Measurements from ENCODE around the gene CD53. TPM values are rescaled to one million over a fixed set of nuclear protein-coding genes. Genes with fewer than 3 reads are reported as not detected.

CD53 gene
- total RNA-seq, 1 experiment from 2014 or later, result 0.15 TPM

GRCh38 chr1:110876748-110877341, 3.9 kb downstream of the CD53 start:
- no peak for DNase-seq (ENCODE audit: low read depth)

DNA sequence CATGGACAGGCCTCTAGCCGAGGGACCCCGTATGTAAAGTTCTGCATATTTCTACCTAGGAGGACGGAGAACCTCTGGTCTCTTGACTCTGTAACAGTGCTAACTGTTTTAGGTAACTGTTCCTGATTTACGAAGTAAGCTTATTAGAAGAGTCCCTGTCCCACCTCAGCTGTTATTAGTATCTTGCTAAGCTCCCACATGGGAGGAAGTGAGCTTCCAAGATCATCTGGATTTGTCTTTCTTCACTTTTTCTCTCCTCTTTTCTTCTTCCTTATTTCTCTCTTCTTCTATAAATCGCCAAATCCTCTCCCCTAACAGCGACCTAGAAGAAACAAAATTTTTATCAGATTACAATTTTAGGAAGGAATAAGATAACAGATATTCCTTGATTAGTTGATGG, 4.4 kb downstream of the CD53 start:
- DNase-seq (ENCODE audit: low read depth), result no peak

GRCh38 chr1:110877776-110878175, 4.8 kb downstream of the CD53 start:
- DNase-seq (ENCODE audit: low read depth), result no peak

GRCh38 chr1:110878591-110878990, 5.6 kb downstream of the CD53 start:
- DNase-seq (ENCODE audit: low read depth), result no peak

GRCh38 chr1:110878993-110879392, 6.0 kb downstream of the CD53 start:
- no peak for DNase-seq (ENCODE audit: low read depth)

DNA sequence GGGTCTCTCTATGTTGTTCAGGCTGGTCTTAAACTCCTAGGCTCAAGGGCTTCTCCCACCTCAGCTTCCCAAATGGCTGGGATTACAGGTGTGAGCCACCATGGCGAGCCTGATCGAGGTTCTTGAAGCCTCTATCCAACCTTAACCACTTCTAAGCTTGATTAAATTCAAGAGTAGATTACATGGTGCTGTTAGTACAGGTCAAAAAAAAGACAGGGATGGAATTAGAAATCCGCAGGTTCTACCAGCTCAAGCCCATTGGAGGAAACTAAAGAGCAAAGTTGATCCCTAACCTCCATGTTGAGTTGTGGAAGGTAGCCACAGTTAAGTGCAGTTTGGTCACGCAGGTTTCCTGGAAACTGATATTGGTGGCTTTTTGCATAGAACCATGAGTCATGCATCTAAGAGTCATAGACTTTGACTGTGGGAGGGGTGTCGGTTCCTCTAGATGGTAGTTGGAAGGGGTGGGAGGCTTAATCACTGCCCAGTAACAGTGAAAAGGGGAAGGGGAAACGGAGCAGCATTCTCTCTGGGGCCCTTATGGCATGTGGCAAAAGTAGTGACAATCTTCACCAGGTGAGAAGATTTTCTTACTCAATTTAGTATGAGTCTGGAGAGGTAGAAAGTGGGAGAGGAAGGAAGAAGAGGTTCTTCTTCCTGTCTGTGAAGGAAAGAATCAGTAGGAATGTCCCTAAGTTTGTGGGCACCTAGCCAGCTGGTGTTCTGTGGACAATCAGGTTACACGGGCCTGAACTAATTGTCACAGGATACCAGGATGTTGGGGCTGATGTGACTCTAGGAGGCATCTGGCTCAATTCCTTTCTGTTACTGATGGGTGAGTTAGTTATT, 7.0 kb downstream of the CD53 start:
- peak; percentile 40 for DNase-seq (ENCODE audit: low read depth)

GRCh38 chr1:110880708-110881374, 7.9 kb downstream of the CD53 start:
- DNase-seq (ENCODE audit: low read depth), result peak; percentile 46

DNA sequence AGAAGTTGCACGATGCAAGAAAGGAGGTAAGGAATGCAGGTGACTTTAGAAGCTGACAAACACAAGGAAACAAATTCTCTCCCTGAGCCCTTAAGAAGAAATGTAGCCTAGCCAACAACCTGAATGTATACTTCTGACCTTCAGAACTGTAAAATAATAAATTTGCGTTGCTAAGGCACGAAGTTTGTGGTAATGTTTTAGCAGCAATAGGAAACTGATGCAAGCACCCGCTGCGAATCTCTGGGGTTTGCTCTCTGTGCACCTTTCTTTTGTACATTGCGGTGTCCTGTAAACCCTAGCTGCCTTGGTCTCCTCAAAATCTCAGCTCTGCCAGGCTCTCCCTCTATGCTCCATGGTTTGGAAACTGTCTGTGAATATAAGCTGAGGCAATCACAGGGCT, 15.1 kb downstream of the CD53 start:
- DNase-seq (ENCODE audit: low read depth), result no peak

- DNase-seq (ENCODE audit: low read depth), result no peak
Observed at GRCh38 chr1:110888641-110889040, 15.7 kb downstream of the CD53 start.

DNA sequence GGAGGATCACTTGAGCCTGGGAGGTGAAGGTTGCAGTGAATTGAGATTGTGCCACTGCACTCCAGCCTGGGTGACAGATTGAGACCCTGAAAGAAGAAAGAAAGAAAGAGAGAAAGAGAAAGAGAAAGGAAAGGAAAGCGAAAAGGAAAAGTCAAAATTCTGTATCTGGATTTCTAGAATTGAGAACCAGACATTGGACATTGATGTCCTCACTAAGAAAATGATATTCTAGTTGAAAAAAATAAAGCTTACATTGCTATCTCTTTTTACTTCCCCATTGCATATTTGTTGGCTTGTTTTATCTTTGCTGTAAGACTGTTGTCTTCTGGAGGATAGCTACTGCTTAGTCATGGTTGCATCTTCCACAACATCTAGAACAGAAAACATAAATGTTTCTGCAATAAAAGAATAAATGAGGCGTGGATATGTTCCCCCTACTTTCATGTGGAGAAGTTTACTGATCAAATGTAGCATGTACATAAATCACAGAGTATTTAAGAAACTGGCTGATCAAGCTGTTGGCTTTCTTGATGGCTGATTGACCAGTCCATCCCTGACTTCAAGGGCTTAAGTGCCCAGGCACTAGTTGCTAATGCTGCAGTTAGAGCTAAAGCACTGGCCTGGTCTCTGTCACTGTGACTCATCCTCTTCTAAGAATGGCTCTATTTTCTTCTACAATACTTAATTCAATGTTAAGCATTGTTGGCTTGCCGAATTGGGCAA, 17.7 kb downstream of the CD53 start:
- no peak for DNase-seq (ENCODE audit: low read depth)

DNA sequence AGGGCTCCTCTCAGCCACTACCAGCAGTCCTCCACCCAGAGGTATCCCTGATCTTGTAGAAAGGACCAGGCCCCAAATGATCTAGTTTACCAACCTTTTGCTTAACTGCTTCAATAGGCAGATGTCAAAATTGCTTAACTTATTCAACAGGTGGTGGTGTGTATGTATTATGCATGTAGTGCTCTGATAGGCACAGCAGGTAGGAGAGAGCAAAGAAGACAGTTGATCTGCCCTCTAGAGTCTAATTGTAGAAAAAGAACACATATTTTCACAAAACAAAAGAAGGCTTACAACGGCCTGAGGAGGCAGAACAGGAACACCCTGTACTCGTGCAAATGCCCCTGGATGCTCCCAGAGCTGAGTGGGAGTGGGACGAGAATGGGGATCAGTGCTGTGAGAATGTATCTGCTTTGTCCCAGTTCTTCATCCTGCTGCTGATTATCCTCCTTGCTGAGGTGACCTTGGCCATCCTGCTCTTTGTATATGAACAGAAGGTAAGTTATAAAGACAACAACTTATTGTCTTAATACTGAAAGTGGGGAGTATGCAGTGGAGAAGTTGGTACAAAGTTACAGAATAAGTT, 21.1 kb downstream of the CD53 start:
- DNase-seq (ENCODE audit: low read depth), result no peak

GRCh38 chr1:110896090-110896489, 23.1 kb downstream of the CD53 start:
- no peak for DNase-seq (ENCODE audit: low read depth)

GRCh38 chr1:110897681-110898080, 24.7 kb downstream of the CD53 start:
- no peak for DNase-seq (ENCODE audit: low read depth)

- no peak for DNase-seq (ENCODE audit: low read depth)
Observed at GRCh38 chr1:110898734-110899457, 25.9 kb downstream of the CD53 start.

- DNase-seq (ENCODE audit: low read depth), result no peak
Observed at GRCh38 chr1:110899458-110899843, 26.5 kb downstream of the CD53 start.

- no peak for DNase-seq (ENCODE audit: low read depth)
Observed at GRCh38 chr1:110902820-110903463, 30.0 kb downstream of the CD53 start.

- peak; percentile 4 for DNase-seq (ENCODE audit: low read depth)
Observed at GRCh38 chr1:110903853-110904500, 31.0 kb downstream of the CD53 start.

DNA sequence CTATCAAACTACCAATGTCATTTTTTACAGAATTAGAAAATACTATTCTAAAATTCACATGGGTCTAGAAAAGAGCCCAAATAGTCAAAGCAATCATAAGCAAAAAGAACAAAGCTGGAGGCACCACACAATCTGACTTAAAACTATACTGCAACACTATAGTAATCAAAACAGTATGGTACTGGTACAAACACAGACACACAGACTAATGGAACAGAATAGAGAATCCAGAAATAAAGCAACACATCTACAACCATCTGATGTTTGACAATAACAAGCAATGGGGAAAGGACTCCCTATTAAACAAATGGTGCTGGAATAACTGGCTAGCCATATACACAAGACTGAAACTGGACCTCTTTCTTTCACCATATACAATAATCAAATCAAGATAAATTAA, 39.8 kb downstream of the CD53 start:
- no peak for DNase-seq (ENCODE audit: low read depth)

- no peak for DNase-seq (ENCODE audit: low read depth)
Observed at GRCh38 chr1:110914676-110915075, 41.7 kb downstream of the CD53 start.

DNA sequence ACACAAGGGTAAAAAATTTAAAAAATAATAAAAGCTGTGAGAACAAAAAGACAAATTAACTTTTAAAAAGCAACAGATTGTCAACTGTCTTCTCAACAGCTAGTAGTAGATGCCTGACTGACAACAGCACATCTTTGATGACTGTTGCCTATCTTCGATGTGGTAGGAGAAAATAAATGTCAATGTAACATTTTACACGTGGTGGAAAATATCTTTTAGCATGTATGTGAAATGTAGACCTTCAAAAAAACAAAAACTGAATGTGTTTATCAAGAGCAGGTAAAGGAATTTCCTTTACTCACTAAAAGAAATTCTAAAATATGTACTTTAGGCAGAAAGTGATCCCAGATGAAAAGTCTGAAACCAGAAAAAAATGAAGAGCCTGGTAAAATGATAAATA, 42.9 kb downstream of the CD53 start:
- no peak for DNase-seq (ENCODE audit: low read depth)
